HAP-1 (cell line): ENCODE measurements around the gene GARNL3.

Source experiments
- DNase-seq, 2 experiments: peaks; one replicate each; pipeline ENCODE4 v3.0.0-alpha.2; 2016 to 2020; ENCODE audit warnings: low spot score in 2 of 2
- H3K27me3 ChIP-seq: fragments of 250-450 bp; sonication (Bioruptor Pico); 2 replicates; pipeline ENCODE4 v1.5.1; 2020; ENCODE audit warnings: low read depth, mild to moderate bottlenecking, moderate library complexity
- H3K36me3 ChIP-seq: fragments of 250-450 bp; sonication (Bioruptor Pico); replicated peaks from 2 replicates; pipeline ENCODE4 v1.5.1; 2020; ENCODE audit warnings: mild to moderate bottlenecking
- H3K4me1 ChIP-seq: fragments of 250-450 bp; sonication (Bioruptor Pico); 2 replicates; pipeline ENCODE4 v1.5.1; 2020; ENCODE audit warnings: mild to moderate bottlenecking
- H3K4me3 ChIP-seq: fragments of 250-450 bp; sonication (Bioruptor Pico); 2 replicates; pipeline ENCODE4 v1.5.1; 2020; ENCODE audit warnings: mild to moderate bottlenecking, moderate library complexity
- H3K9me3 ChIP-seq: fragments of 250-450 bp; sonication (Bioruptor Pico); 2 replicates; pipeline ENCODE4 v1.5.1; 2020; ENCODE audit warnings: mild to moderate bottlenecking, moderate library complexity
- in situ Hi-C: fragments of 300-500 bp; cut with MboI; formaldehyde crosslinking; loops from 3 replicates; pipeline ENCODE4 v1.14.3; 2020; ENCODE audit warnings: low sequenced_read_pairs, inconsistent platforms, mixed read lengths

Gene GARNL3

DNA sequence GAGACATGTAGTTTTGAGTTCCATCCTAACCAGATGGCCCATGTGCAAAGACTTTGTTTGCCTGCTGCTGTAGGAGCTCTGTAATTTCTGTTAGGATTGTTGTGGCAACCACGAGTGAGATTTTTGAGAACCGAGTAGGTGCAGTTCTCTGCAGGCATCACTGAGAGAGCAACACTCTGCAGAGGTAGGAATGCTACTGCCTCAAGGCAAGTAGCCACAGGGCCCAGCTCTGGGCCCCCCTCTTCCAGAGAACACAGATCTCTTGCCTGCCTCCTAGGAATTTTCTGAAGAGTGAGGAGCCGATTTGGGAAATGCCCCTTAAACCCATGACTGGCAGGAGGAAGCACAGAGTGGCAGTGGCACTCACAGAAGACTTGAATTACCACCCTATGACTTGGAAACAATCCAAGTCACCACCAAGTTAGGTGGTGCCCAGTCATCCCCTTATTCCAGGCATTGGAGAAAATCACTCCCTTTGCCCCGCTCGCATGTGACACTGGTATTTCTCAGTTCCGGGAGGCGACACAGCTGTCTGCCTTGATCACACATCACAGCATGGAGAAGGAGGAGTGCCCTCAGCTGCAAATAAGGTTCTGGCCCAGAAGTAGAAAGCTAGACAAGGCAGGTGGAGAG is 79.9 kb downstream of the GARNL3 start:
- in situ Hi-C loops: no loop called here
- Histone ChIP-seq H3K4me1 (no peaks in the 10 kb centered on the region), H3K27me3 (no peaks in the 10 kb centered on the region), H3K36me3 (peaks cover 9% of the 10 kb centered on the region), H3K9me3 (no peaks in the 10 kb centered on the region), H3K4me3 (no peak overlapping the region)
- no peak for DNase-seq

- no peak overlapping the region for H3K4me3 ChIP-seq
- H3K4me1 ChIP-seq: no peaks in the 10 kb centered on the region
- peaks cover 9% of the 10 kb centered on the region for H3K36me3 ChIP-seq
- in situ Hi-C loops: no loop called here
- DNase-seq: no peak
- H3K27me3 ChIP-seq: no peaks in the 10 kb centered on the region
- H3K9me3 ChIP-seq: no peaks in the 10 kb centered on the region
These were observed 81.0 kb downstream of the GARNL3 start for GRCh38 chr9:127345566-127345965.

- Histone ChIP-seq H3K27me3 (no peaks in the 10 kb centered on the region), H3K36me3 (peaks cover 9% of the 10 kb centered on the region), H3K4me3 (no peak overlapping the region), H3K9me3 (no peaks in the 10 kb centered on the region), H3K4me1 (no peaks in the 10 kb centered on the region)
- DNase-seq: no peak
- in situ Hi-C loops: no loop called here
These were observed 82.0 kb downstream of the GARNL3 start for GRCh38 chr9:127346584-127346983.

GRCh38 chr9:127347831-127348776 is 83.5 kb downstream of the GARNL3 start:
- H3K4me3 ChIP-seq: no peak overlapping the region
- peaks cover 9% of the 10 kb centered on the region for H3K36me3 ChIP-seq
- in situ Hi-C loops: no loop called here
- no peaks in the 10 kb centered on the region for H3K9me3 ChIP-seq
- H3K4me1 ChIP-seq: no peaks in the 10 kb centered on the region
- H3K27me3 ChIP-seq: no peaks in the 10 kb centered on the region
- DNase-seq: no peak

- no peak for DNase-seq
- in situ Hi-C loops: no loop called here
- Histone ChIP-seq H3K9me3 (no peaks in the 10 kb centered on the region), H3K27me3 (no peaks in the 10 kb centered on the region), H3K36me3 (peaks cover 8% of the 10 kb centered on the region), H3K4me1 (no peaks in the 10 kb centered on the region), H3K4me3 (no peak overlapping the region)
These were observed 85.0 kb downstream of the GARNL3 start for GRCh38 chr9:127349483-127350113.

DNA sequence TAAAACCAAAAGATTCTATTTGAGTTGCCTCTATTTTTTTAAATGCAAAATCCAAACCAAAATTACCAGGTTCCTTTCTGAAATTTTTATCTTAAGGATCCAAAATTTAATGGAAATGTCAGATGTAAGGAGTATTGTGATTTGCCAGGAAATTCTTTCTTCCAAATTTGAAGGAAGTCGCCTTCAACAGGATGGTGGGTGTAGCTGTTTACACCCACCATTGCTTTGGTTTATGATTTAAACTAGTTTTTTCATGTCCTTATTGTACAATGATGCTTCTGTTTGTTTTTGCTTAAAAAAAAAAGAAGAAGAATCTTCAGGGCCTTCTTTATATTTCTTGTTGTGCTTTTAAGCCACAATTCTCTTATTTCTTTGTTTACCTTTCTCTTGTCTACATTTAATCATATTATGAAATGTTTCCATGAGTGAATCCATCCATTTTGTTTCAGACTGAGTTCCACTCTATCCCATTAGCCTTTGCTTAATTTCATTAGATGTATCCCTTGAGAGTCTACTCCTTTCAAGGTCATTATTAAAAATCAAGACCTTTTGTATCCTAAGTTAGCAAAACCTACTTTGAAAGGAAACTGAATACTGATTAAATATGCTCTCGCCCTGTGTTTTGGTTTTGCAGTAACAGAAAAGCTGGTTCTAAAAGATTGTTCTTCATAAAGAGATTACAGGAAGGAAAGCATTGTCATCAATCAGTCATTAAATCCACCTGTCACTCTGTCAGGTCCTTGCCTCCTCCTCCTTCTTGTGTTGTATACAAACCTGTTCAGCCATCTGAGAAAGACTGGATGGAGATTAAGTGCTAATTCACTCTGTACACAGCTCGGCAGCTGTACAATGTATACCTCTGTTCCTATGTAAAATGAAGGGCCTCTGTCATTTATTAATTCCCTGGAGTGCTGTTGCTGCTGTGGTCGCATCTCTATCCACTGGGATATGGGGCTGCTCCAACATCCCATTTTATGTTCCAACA is 86.9 kb downstream of the GARNL3 start:
- Histone ChIP-seq H3K27me3 (no peaks in the 10 kb centered on the region), H3K9me3 (no peaks in the 10 kb centered on the region), H3K4me1 (no peaks in the 10 kb centered on the region), H3K4me3 (no peak overlapping the region), H3K36me3 (no peaks in the 10 kb centered on the region; the same call in 1 of the 2 replicates)
- in situ Hi-C loops: no loop called here
- DNase-seq: peak in 1 of 2 experiments; percentile 42

GRCh38 chr9:127353882-127354281 is 89.3 kb downstream of the GARNL3 start:
- in situ Hi-C loops: no loop called here
- H3K4me3 ChIP-seq: no peak overlapping the region
- DNase-seq: no peak

GRCh38 chr9:127356906-127357305 is 92.3 kb downstream of the GARNL3 start:
- DNase-seq: no peak
- in situ Hi-C loops: no loop called here
- Histone ChIP-seq H3K36me3 (0 out of 2 replicates have a peak, but pooled peaks cover 3% of the 10 kb centered on the region), H3K27me3 (no peaks in the 10 kb centered on the region), H3K9me3 (no peaks in the 10 kb centered on the region), H3K4me3 (no peak overlapping the region), H3K4me1 (no peaks in the 10 kb centered on the region)

More at GRCh38 chr9:127353882-127354281, 89.3 kb downstream of the GARNL3 start:
- no peaks in the 10 kb centered on the region for H3K4me1 ChIP-seq
- no peaks in the 10 kb centered on the region for H3K27me3 ChIP-seq
- no peaks in the 10 kb centered on the region for H3K9me3 ChIP-seq
- H3K36me3 ChIP-seq: 0 out of 2 replicates have a peak, but pooled peaks cover 3% of the 10 kb centered on the region

DNA sequence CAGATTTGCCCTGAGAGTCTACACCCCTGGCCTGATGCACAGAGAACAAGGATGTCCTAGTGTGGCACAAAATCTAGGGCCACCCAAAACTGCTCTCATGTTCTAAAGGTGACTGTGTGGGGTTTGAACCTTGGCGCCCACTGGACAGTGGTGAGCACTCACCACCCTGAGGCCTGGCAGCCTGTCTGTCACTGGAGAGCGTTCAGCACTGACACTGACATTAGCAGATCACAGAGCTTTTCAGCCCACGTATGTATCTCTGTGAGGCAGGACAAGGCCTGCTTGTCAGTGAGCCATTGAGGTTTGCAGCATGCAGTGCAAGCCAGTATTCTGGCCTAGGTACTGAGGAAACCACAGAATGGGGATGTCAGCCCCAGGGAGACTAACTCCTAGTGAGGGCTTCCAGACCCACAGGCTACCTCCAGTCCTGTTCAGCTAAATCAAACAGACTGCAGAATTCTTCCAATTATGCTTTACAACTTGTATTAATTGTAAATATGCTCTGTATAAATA is 93.5 kb downstream of the GARNL3 start:
- H3K36me3 ChIP-seq: 0 out of 2 replicates have a peak, but pooled peaks cover 3% of the 10 kb centered on the region
- in situ Hi-C loops: no loop called here
- DNase-seq: no peak
- H3K4me3 ChIP-seq: no peak overlapping the region
- no peaks in the 10 kb centered on the region for H3K27me3 ChIP-seq
- H3K4me1 ChIP-seq: no peaks in the 10 kb centered on the region
- H3K9me3 ChIP-seq: no peaks in the 10 kb centered on the region

GRCh38 chr9:127358770-127359169 is 94.2 kb downstream of the GARNL3 start:
- 0 out of 2 replicates have a peak, but pooled peaks cover 3% of the 10 kb centered on the region for H3K36me3 ChIP-seq
- in situ Hi-C loops: no loop called here
- H3K4me1 ChIP-seq: no peaks in the 10 kb centered on the region
- no peak overlapping the region for H3K4me3 ChIP-seq
- no peaks in the 10 kb centered on the region for H3K27me3 ChIP-seq
- no peaks in the 10 kb centered on the region for H3K9me3 ChIP-seq
- no peak for DNase-seq

DNA sequence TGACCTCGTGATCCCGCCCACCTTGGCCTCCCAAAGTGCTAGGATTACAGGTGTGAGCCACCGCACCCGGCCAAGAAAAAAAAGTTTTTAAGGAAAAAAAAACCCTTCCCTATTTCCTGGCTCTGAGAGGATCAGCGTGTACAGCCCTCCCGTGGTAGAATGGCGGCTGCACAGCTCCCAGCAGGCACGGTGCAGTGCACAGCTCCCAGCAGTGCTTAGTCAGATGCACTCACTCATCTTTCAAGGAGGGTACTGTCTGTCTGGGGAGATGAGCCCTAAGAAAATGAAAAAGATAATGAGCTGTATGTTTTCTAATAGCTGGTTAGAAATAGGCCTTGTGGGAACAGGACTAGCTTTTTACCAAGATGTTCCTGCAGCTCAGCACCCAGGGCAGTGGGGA is 95.7 kb downstream of the GARNL3 start:
- DNase-seq: no peak
- in situ Hi-C loops: no loop called here
- Histone ChIP-seq H3K4me1 (no peaks in the 10 kb centered on the region), H3K4me3 (no peak overlapping the region), H3K9me3 (no peaks in the 10 kb centered on the region), H3K36me3 (0 out of 2 replicates have a peak, but pooled peaks cover 3% of the 10 kb centered on the region), H3K27me3 (no peaks in the 10 kb centered on the region)

DNA sequence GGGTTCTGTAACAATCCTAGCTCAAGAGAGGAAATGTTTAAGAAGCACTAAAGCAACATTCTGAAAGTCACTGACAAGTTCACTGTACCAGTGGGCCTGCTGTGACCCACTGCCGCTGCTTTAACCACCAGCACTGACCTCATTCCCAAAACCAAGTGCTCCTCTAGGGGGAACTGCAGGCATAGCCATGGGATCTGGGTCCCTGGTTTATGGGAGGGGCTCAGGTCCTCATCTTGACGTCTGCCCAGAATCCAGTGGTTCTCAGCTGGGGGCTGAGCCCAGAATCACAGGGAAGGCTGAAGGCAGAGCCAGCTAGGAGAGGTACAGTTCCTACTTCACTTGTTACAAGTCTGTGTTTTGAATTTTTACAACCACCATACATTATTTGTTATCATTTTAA is 96.3 kb downstream of the GARNL3 start:
- no peaks in the 10 kb centered on the region for H3K27me3 ChIP-seq
- no peak overlapping the region for H3K4me3 ChIP-seq
- H3K36me3 ChIP-seq: 0 out of 2 replicates have a peak, but pooled peaks cover 3% of the 10 kb centered on the region
- H3K4me1 ChIP-seq: no peaks in the 10 kb centered on the region
- H3K9me3 ChIP-seq: no peaks in the 10 kb centered on the region
- in situ Hi-C loops: no loop called here
- DNase-seq: peak in 1 of 2 experiments; percentile 45

GRCh38 chr9:127361561-127361960 is 97.0 kb downstream of the GARNL3 start:
- in situ Hi-C loops: no loop called here
- no peaks in the 10 kb centered on the region for H3K4me1 ChIP-seq
- H3K27me3 ChIP-seq: no peaks in the 10 kb centered on the region
- 0 out of 2 replicates have a peak, but pooled peaks cover 3% of the 10 kb centered on the region for H3K36me3 ChIP-seq
- H3K4me3 ChIP-seq: no peak overlapping the region
- no peak for DNase-seq
- H3K9me3 ChIP-seq: no peaks in the 10 kb centered on the region
